Neural crest cell (in vitro differentiated cells): Measurements from ENCODE around the gene KRTCAP2. TPM values are rescaled to one million over a fixed set of nuclear protein-coding genes. Genes with fewer than 3 reads are reported as not detected.

ENCODE experiments used
- DNase-seq: peaks from one replicate; pipeline ENCODE4 v3.0.0; 2021; ENCODE audit warnings: low read depth, mixed read lengths, low spot score
- H3K27ac Mint-ChIP-seq: one replicate; pipeline ENCODE4 v1.8.0; 2021; ENCODE audit warnings: mild to moderate bottlenecking, mixed read lengths; ENCODE audit not compliant: unreplicated experiment
- H3K27me3 Mint-ChIP-seq: 2 replicates; pipeline ENCODE4 v1.8.0; 2021; ENCODE audit warnings: low read depth, mild to moderate bottlenecking, mixed read lengths
- H3K36me3 Mint-ChIP-seq: 2 replicates; pipeline ENCODE4 v1.8.0; 2021; ENCODE audit warnings: low read depth, mild to moderate bottlenecking, mixed read lengths
- H3K4me1 Mint-ChIP-seq: 2 replicates; pipeline ENCODE4 v1.8.0; 2021; ENCODE audit warnings: mixed read lengths
- H3K4me3 Mint-ChIP-seq: one replicate; pipeline ENCODE4 v1.8.0; 2021; ENCODE audit warnings: mild to moderate bottlenecking, mixed read lengths
- H3K9me3 Mint-ChIP-seq: 2 replicates; pipeline ENCODE4 v1.8.0; 2021; ENCODE audit warnings: mixed read lengths
- CTCF ChIP-seq: fragments of 200-600 bp; sonication (generic); conservative IDR thresholded peaks from 2 replicates; pipeline ENCODE4 v1.5.0; 2021; ENCODE audit warnings: antibody characterized with exemption, mild to moderate bottlenecking
- total RNA-seq: library from RNA; stranded (reverse); gene quantifications from 2 replicates; pipeline ENCODE4 v1.2.1, GENCODE V29; 2021

KRTCAP2 gene
- total RNA-seq, 1 donor from 2014 or later, result 125 TPM

- no peak for TF ChIP-seq CTCF
- Mint-ChIP-seq H3K9me3 (no peaks in the 10 kb centered on the region), H3K36me3 (no peaks in the 10 kb centered on the region), H3K27me3 (peaks cover 91% of the 10 kb centered on the region), H3K27ac (no peak overlapping the region), H3K4me1 (peaks cover 26% of the 10 kb centered on the region), H3K4me3 (peak overlapping the region; percentile 44)
- no peak for DNase-seq
Observed at GRCh38 chr1:155124503-155125463, 48.3 kb downstream of the KRTCAP2 start.

GRCh38 chr1:155123801-155124200 is 49.3 kb downstream of the KRTCAP2 start:
- peaks cover 22% of the 10 kb centered on the region for H3K4me1 Mint-ChIP-seq
- H3K4me3 Mint-ChIP-seq, result no peak overlapping the region
- peaks cover 90% of the 10 kb centered on the region for H3K27me3 Mint-ChIP-seq
- no peak for DNase-seq
- no peak overlapping the region for H3K27ac Mint-ChIP-seq
- no peaks in the 10 kb centered on the region for H3K36me3 Mint-ChIP-seq
- H3K9me3 Mint-ChIP-seq, result no peaks in the 10 kb centered on the region
- no peak for TF ChIP-seq CTCF

GRCh38 chr1:155122308-155122707 is 50.8 kb downstream of the KRTCAP2 start:
- no peak for TF ChIP-seq CTCF
- peaks cover 87% of the 10 kb centered on the region for H3K27me3 Mint-ChIP-seq
- H3K4me1 Mint-ChIP-seq, result peaks cover 10% of the 10 kb centered on the region
- no peak overlapping the region for H3K4me3 Mint-ChIP-seq
- no peaks in the 10 kb centered on the region for H3K36me3 Mint-ChIP-seq
- DNase-seq, result no peak
- no peaks in the 10 kb centered on the region for H3K9me3 Mint-ChIP-seq
- H3K27ac Mint-ChIP-seq, result no peak overlapping the region

- H3K27me3 Mint-ChIP-seq, result peaks cover 83% of the 10 kb centered on the region
- H3K36me3 Mint-ChIP-seq, result no peaks in the 10 kb centered on the region
- no peak overlapping the region for H3K27ac Mint-ChIP-seq
- H3K4me1 Mint-ChIP-seq, result peaks cover 3% of the 10 kb centered on the region
- no peaks in the 10 kb centered on the region for H3K9me3 Mint-ChIP-seq
- no peak for TF ChIP-seq CTCF
- no peak overlapping the region for H3K4me3 Mint-ChIP-seq
- no peak for DNase-seq
Observed at GRCh38 chr1:155121249-155121648, 51.9 kb downstream of the KRTCAP2 start.

- no peak for DNase-seq
- Mint-ChIP-seq H3K4me1 (no peaks in the 10 kb centered on the region), H3K9me3 (no peaks in the 10 kb centered on the region), H3K4me3 (no peak overlapping the region), H3K36me3 (no peaks in the 10 kb centered on the region), H3K27ac (no peak overlapping the region), H3K27me3 (peaks cover 81% of the 10 kb centered on the region)
- TF ChIP-seq CTCF, result no peak
Observed at GRCh38 chr1:155120253-155120652, 52.9 kb downstream of the KRTCAP2 start.

Other genes starting within 250 kb of the KRTCAP2 start
- 33.8 and 37.0 TPM in 2 replicates for gene PMVK, start 236.6 kb downstream of the KRTCAP2 start, total RNA-seq
- 17.1 and 18.5 TPM in 2 replicates for gene PBXIP1, start 217.2 kb downstream of the KRTCAP2 start, total RNA-seq
- 63.3 and 65.1 TPM in 2 replicates for gene PYGO2, start 211.5 kb downstream of the KRTCAP2 start, total RNA-seq
- gene SHC1, start 202.6 kb downstream of the KRTCAP2 start, total RNA-seq, result 90.3 and 92.9 TPM in 2 replicates
- 211 and 217 TPM in 2 replicates for gene CKS1B, start 198.6 kb downstream of the KRTCAP2 start, total RNA-seq
- 76.3 and 81.9 TPM in 2 replicates for gene FLAD1, start 190.0 kb downstream of the KRTCAP2 start, total RNA-seq
- 1.9 and 2.5 TPM in 2 replicates for gene LENEP, start 179.7 kb downstream of the KRTCAP2 start, total RNA-seq
- 5.9 and 6.9 TPM in 2 replicates for gene ZBTB7B, start 170.5 kb downstream of the KRTCAP2 start, total RNA-seq
- gene DCST2, start 139.5 kb downstream of the KRTCAP2 start, total RNA-seq, result 1.3 and 3.4 TPM in 2 replicates
- gene DCST1, start 139.5 kb downstream of the KRTCAP2 start, total RNA-seq, result not detected in 2 replicates
- gene ADAM15, start 122.0 kb downstream of the KRTCAP2 start, total RNA-seq, result 82.2 and 85.1 TPM in 2 replicates
- gene EFNA4, start 109.6 kb downstream of the KRTCAP2 start, total RNA-seq, result 26.4 and 28.5 TPM in 2 replicates
- 5.6 and 6.6 TPM in 2 replicates for gene EFNA3, start 94.5 kb downstream of the KRTCAP2 start, total RNA-seq
- gene EFNA1, start 45.4 kb downstream of the KRTCAP2 start, total RNA-seq, result 0.50 and 0.77 TPM in 2 replicates
- gene SLC50A1, start 37.5 kb downstream of the KRTCAP2 start, total RNA-seq, result 23.2 and 25.1 TPM in 2 replicates
- gene DPM3, start 32.8 kb downstream of the KRTCAP2 start, total RNA-seq, result 77.7 and 80.0 TPM in 2 replicates
- gene TRIM46, start 545 bp upstream of the KRTCAP2 start, total RNA-seq, result 9.8 and 10.0 TPM in 2 replicates
- 21.4 TPM in 2 replicates for gene THBS3, start 34.6 kb upstream of the KRTCAP2 start, total RNA-seq
- 36.0 and 38.3 TPM in 2 replicates for gene MTX1, start 35.4 kb upstream of the KRTCAP2 start, total RNA-seq
- gene ENTREP3, start 82.2 kb upstream of the KRTCAP2 start, total RNA-seq, result 93.1 and 94.3 TPM in 2 replicates
- 68.9 and 75.3 TPM in 2 replicates for gene SCAMP3, start 89.1 kb upstream of the KRTCAP2 start, total RNA-seq
- gene CLK2, start 100.2 kb upstream of the KRTCAP2 start, total RNA-seq, result 101 and 104 TPM in 2 replicates
- 20.8 and 22.4 TPM in 2 replicates for gene HCN3, start 104.2 kb upstream of the KRTCAP2 start, total RNA-seq
- gene PKLR, start 128.1 kb upstream of the KRTCAP2 start, total RNA-seq, result not detected in 2 replicates
- gene FDPS, start 135.6 kb upstream of the KRTCAP2 start, total RNA-seq, result 665 and 693 TPM in 2 replicates
- 55.2 and 56.6 TPM in 2 replicates for gene RUSC1, start 147.6 kb upstream of the KRTCAP2 start, total RNA-seq